KOPT-K1 (cell line): ENCODE measurements around the gene MAEA.

ENCODE experiments used
- H3K27ac ChIP-seq: fragments of 200-600 bp; sonication (generic); 2 replicates; pipeline ENCODE4 v1.5.1; 2016; ENCODE audit warnings: antibody characterized with exemption, mild to moderate bottlenecking, low read depth, low read length; ENCODE audit not compliant: poor library complexity, severe bottlenecking
- H3K36me3 ChIP-seq: fragments of 200-600 bp; sonication (generic); 2 replicates; pipeline ENCODE4 v1.5.1; 2017; ENCODE audit warnings: antibody characterized with exemption, mild to moderate bottlenecking, low read length, moderate library complexity; ENCODE audit not compliant: insufficient read depth
- H3K9me3 ChIP-seq: fragments of 200-600 bp; sonication (generic); 2 replicates; pipeline ENCODE4 v1.5.1; 2017; ENCODE audit warnings: antibody characterized with exemption, low read length, mild to moderate bottlenecking; ENCODE audit not compliant: insufficient read depth, poor library complexity, severe bottlenecking

Gene MAEA

DNA sequence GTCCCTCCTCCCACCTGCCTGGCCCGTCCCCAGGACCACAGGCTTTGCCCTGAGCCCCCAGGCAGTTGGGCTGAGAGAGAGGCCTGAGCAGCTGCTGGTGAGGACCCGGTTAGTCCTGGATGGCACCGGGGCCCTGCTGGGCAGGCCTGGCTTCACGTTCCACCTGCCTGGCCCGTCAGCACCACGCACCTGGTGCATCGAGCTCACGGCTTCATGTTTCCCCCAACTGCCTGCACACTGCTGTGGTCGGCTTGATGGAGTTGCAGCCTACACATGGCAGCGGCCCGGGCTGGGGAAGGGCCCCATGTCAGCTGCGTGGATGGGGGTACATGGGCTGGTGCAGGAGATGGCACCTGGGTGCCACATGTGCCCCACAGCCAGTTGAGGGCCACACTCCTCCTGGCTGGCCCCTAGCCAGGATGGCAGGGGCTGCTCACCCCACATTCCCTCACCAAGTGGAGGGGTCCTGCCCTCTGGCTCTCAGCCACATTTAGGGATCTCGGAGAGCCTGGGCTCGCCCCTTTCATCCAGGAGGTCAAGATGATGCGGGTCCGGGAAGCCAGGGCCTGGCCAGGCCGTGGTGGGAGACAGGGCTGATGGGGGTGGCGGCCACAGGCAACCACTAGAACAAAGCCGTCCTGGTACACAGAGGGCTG lies 88.0 kb downstream of the MAEA start:
- no peaks in the 10 kb centered on the region for H3K9me3 ChIP-seq
- no peak overlapping the region for H3K27ac ChIP-seq
- H3K36me3 ChIP-seq = no peaks in the 10 kb centered on the region

DNA sequence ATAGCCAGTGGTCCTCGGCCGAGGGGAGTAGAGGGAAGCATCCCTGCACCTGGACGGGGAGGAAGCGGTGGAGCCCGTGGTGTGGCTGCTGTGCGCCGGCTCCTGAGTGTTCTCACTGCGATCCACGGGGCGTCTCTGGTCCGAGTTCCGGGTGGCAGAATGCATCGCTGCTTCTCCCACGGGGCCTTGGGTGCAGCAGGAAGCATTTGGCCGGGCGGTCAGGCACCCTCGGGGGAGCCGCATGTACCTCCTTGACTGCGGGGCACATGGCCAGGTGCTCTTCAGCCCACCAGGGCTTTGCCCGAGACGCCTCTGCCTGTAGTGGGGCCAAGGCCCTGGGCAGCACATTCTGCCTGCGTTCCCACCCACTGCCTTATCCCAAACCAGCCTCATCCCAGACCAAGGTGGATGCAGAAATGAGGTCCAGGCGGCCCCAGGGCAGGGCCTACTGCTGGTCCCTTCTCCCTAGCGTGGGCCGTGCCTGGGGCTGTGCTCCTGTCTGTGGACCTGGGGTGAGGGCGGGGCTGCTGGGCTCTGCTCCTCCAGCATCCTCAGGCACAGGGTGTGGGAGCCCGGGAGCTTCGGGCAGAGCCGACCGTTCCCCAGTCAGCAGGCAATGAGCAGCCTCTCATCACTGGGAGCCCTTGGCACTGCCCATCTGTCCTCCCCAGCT lies 89.0 kb downstream of the MAEA start:
- H3K36me3 ChIP-seq = no peaks in the 10 kb centered on the region
- no peaks in the 10 kb centered on the region for H3K9me3 ChIP-seq
- H3K27ac ChIP-seq = no peak overlapping the region

DNA sequence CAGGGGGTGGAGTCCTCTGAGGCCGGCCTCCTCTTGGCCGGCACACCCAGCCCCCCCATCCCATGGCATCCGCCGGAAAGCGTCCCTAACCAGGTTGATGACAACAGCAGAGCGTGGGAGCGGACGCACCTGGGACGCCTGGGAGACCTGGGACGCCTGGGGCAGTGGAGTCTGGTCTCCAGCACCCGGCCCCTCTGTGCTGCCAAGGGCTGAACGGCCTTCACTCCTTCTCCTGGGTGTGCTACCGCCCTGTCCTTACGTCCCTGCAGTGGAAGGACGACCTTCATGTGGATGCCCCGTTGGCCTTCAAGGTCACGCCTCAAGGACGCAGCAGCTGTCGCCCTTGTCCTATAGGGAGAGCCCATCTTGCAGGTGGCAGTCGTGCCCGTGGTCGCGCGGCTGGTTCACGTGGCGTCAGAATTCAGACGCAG lies 89.7 kb downstream of the MAEA start:
- Histone ChIP-seq H3K27ac (no peak overlapping the region), H3K36me3 (no peaks in the 10 kb centered on the region), H3K9me3 (no peaks in the 10 kb centered on the region)

DNA sequence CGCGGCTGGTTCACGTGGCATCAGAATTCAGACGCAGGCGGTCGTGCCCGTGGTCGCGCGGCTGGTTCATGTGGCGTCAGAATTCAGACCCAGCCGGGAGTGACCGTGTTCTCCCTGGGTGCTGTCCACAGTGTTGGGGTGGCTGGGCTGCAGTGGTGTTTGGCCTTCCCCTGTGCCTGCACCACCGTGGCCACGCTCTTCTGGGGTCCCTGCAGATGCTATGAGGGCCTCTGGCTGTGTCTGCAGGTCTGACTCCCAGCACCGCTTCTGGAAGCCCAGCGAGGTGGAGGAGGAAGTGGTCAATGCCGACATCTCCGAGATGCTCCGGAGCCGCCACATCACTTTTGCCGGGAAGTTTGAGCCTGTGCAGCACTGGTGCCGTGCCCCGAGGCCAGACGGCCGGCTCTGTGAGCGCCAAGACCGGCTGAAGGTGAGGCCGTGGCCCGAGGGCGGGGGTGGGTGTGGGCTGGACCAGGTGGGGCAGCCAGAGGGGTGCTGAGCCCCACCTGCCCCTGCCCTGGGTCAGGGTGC lies 90.2 kb downstream of the MAEA start:
- Histone ChIP-seq H3K27ac (no peak overlapping the region), H3K9me3 (no peaks in the 10 kb centered on the region), H3K36me3 (no peaks in the 10 kb centered on the region)

DNA sequence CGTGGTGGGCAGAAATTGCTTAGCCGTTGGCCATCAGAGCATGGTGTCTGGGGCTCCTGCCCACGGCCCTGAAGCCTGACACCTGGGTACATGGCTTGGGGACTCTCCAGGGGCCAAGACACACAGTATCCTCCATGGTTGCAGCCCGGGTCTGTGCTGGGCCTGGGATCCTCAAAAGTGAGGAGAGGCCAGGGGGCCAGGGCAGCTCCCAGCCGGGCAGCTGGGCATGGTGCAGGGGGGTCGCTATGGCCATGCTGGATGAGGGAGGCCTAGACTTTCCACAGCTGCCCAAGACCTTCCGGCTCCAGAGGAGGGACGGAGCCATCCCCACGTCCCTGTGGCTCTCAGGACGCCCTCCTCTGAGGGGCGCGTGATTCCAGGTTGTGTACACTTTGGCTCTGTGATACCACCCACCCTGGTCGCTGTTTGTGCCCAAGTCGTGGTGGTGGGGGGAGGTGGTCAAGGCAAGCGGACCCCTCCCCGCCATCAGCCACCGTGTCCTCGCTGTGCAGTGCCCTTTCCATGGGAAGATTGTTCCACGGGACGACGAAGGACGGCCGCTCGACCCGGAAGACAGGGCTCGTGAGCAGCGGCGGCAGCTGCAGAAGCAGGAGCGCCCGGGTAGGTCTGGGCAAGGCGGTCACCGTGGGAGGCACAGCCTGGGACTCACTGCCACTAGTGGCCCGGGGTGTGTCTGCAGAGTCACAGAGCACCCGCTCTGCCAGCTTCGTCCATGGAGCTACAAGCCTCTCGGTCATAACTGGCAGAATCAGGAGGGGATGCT lies 90.9 kb downstream of the MAEA start:
- H3K36me3 ChIP-seq = no peaks in the 10 kb centered on the region
- H3K27ac ChIP-seq = no peak overlapping the region
- no peaks in the 10 kb centered on the region for H3K9me3 ChIP-seq

DNA sequence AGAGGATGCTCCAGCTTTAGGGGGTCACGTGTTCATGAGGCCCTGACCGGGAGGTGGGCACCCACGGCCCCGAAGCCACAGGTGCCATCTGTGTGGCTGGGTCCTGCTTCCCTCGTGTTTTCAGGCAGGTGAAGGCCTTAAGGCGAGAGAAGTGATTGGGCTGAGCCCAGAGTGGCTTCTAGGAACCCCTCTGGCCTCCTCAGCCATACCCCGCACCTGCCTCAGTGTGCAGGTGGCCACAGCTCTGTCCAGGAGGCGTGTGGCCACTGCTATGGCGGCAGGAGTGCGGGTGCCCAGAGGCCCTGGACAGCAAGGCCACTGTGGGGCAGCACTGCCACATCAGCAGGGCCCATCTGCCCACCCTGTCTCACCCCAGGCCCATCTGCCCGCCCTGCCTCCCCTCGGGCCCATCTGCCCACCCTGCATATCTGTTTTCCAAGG lies 91.5 kb downstream of the MAEA start:
- no peak overlapping the region for H3K27ac ChIP-seq
- no peaks in the 10 kb centered on the region for H3K9me3 ChIP-seq
- H3K36me3 ChIP-seq = no peaks in the 10 kb centered on the region

DNA sequence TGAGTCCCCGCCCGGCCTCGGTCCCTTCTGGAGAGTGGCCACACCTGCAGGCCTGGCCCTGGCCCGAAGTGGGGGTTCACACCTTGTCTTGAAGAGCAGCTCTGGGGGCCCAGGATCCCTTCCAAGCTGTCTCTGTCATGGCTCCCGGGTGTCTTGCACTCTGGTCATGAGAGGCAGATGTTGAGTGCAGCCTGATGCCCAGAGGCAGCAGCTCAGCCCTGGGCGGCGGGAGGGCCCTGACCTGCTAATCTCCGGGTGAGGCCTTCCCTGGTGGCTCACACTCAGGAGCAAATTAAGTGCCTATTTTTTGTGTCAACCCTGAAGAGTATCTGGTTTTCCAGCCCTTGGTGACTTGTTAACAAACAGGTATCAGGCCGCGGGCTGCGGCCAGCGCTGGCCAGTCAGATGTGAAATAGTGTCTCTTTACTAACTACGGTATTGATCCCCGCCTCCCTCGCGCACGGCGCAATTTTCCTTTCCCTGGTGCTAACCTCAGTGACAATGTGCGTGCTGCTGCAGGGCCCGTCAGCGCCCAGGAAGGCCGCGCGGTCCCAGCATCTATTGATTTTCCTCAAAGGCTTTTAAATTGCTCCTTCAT lies 92.4 kb downstream of the MAEA start:
- Histone ChIP-seq H3K36me3 (no peaks in the 10 kb centered on the region), H3K9me3 (no peaks in the 10 kb centered on the region), H3K27ac (no peak overlapping the region)

DNA sequence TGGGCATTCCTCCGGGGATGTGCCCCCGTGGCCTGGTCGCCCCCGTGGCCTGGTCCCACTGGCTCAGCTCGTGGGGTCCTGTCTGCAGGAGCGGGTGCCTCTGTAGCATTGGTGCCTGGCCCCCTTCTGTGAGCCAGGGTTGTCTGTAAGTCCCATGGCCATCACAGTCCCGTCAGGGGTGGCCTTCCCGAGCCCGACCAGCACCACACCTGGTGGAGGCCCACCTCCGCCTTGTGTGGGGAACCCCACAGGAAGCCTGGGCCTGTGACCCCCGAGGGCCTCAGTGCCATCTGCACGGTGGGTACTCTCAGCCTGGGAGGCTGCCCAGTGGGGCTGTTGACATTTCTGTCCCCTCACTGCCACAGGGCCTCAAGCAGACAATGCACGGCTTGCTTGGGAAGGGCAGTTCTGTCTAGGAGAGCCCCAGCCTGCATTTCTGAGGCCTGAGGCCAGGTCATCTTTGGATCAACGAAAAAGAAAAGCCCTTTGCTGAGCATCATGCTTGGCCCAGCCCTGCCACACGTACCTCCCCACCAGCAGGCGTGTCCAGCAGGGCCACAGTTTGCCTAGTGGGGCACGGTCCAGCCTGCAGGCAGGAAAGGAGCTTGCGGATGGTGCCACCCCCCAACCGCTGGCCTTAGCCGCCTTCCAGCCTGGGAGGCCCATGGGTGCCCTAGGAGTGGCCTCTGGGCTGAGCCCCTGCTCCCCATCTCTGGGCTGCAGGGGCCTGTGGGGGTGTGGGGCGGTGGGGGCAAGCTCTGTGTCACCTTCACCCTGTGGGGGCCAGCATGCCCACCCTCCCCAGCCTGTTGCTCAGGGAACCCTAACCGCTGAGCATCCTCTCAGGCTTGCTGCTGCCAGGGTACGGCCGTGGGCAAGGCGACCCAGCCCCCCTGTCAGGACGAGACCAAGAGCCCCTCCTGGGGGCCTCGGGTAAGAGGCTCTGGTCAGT lies 93.4 kb downstream of the MAEA start:
- H3K27ac ChIP-seq = no peak overlapping the region
- no peaks in the 10 kb centered on the region for H3K36me3 ChIP-seq
- H3K9me3 ChIP-seq = peaks cover 4% of the 10 kb centered on the region

DNA sequence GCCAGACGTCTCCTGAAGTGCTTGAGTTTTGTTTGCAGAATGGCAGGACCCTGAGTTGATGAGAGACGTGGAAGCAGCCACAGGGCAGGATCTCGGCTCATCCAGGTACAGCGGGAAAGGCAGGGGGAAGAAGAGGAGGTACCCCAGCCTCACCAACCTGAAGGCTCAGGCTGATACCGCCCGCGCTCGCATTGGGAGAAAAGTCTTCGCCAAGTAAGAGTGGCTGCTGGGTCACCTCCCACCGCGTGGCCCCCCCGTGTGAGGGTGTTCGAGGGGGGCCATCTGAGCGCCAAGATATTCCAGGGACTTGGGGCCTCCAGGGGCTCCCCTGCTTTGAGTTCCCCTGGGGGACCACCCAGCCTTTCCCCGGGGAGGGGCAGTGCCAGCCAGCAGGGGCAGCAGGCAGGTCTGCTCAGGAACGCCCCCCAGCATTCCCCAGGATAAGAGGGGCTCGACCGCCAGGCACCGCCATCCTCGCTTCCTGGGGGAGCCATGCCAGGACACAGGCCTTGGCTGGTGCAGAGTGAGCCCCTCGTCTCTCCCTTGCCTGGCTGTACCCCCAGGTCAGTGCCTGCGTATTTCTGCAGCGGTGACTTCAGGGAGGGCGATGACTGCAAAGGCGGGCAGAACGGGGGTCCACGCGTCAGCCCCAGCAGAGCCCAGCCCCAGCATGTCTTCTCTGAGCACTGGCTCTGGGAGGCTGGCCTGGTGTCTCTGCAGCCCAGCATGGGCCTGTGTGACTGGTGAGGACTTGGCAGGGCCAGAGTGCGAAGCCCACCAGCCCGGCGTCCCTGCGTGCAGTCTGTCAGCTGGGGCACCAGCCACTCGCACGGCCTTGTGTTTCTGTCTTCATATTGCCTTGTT lies 94.3 kb downstream of the MAEA start:
- H3K27ac ChIP-seq = no peak overlapping the region
- H3K9me3 ChIP-seq = peaks cover 13% of the 10 kb centered on the region
- H3K36me3 ChIP-seq = no peaks in the 10 kb centered on the region

DNA sequence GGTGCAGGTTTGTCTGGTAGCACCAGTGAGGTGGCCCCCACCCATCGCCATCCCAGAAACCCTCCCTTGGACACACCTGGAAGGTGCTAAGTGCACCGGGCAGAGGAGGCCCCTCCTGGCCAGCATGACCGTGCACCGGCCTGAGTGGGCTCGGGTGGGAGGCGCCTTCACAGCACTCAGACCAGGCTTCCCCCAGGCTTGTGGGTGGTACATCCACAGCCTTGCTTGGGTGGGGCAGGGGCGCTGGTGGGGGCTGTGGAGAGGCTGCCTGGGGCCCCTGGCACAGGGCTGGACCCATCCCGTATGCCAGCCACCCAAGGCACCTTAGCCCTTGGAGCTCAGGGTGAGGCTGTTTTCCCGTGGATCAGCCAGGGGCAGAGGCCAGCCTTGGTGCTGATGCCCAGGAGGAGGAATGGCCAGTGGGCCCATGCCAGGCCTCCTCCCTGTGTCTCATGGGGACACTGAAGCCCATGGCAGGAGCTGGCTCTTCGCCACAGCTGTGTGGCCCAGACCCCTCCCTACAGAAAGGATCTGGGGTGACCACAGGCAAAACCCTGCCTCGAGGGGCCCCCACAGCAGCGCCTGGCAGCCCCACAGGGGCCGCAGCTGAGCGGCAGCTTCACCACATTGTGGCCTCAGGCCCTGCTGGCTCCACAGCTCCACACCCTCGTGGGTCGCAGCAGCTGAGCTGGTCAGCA lies 95.1 kb downstream of the MAEA start:
- Histone ChIP-seq H3K36me3 (no peaks in the 10 kb centered on the region), H3K9me3 (peaks cover 16% of the 10 kb centered on the region), H3K27ac (no peak overlapping the region)

DNA sequence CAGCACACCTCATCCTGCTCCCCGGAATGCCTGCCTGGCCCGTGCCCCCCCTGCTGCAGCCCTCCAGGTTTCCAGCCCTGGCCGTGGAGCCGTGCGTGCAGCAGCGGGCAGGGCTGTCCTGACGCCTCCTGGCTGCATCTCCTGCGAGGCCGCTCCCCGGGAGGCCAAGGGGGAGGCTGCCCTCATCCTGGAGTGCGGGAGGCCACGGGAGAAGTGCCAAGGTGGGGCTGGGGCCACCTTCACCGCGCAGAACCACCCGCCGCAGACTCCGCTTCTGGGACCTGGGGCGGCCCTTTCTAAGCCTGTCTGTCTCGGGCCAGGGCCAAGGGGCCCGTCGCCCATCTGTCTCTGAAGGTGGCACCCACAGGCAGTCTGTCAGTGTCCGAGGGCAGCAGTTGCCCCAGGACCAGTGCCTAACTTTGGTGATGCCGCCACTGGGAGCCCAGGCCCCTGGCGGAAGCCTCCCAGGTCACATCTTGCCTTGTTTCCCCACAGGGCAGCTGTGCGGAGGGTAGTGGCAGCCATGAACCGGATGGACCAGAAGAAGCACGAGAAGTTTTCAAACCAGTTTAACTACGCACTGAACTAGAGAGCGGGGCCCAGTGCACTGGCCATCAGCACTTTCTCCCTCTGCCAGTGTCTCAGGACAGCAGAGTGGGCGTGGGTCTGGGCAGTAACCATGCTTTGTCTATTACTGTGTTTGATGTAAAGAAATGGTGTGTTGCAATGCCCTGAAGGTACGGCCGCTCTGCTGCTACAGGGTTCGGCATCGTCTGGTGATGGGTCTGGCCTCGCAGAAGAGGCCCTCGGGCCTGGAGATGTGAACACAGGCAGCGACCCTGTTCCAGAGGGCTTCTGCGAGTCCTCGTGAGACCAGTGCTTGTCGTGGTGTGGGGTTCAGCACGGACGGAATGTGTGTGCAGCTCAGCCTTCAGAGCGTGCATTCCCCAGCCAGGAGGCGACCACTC lies 96.0 kb downstream of the MAEA start:
- no peak overlapping the region for H3K27ac ChIP-seq
- H3K36me3 ChIP-seq = no peaks in the 10 kb centered on the region
- peaks cover 20% of the 10 kb centered on the region for H3K9me3 ChIP-seq
